SU-DHL-6 (cell line): Measurements from ENCODE around the gene DHCR24.

ENCODE experiments used
- CTCF ChIP-seq: fragments of 200-600 bp; sonication (generic); IDR thresholded peaks from one replicate; pipeline ENCODE4 v1.5.1; 2017; ENCODE audit warnings: antibody characterized with exemption, mild to moderate bottlenecking, low read length, moderate library complexity; ENCODE audit not compliant: insufficient read depth, poor library complexity, severe bottlenecking
- EZH2phosphoT487 ChIP-seq: fragments of 200-600 bp; sonication (generic), shearing (Covaris generic); conservative IDR thresholded peaks from 2 replicates; pipeline ENCODE4 v1.6.1; 2018; ENCODE audit warnings: mild to moderate bottlenecking, antibody characterized with exemption, low read length, moderate library complexity, mixed read lengths

- TF ChIP-seq CTCF (no peak), EZH2phosphoT487 (no peak)
Observed at GRCh38 chr1:54818461-54819194, 68.4 kb downstream of the DHCR24 start.
